GM21367 (cell line): ENCODE measurements around the gene FOXN3.

Source experiments
- ATAC-seq: cut with Tn5 transposase; IDR thresholded peaks from one replicate; pipeline ENCODE4 v1.9.1; 2021; ENCODE audit not compliant: unreplicated experiment

The FOXN3 gene

GRCh38 chr14:89339579-89339978 lies 77.5 kb downstream of the FOXN3 start:
- no peak for ATAC-seq

- no peak for ATAC-seq
Observed at GRCh38 chr14:89339158-89339557, 77.9 kb downstream of the FOXN3 start.

GRCh38 chr14:89336338-89336737 lies 80.7 kb downstream of the FOXN3 start:
- peak; percentile 44 for ATAC-seq

GRCh38 chr14:89332031-89332430 lies 85.0 kb downstream of the FOXN3 start:
- ATAC-seq, result no peak

GRCh38 chr14:89331398-89331797 lies 85.6 kb downstream of the FOXN3 start:
- peak; percentile 82 for ATAC-seq

- no peak for ATAC-seq
Observed at GRCh38 chr14:89330236-89331002, 86.6 kb downstream of the FOXN3 start.

GRCh38 chr14:89327771-89328212 lies 89.2 kb downstream of the FOXN3 start:
- no peak for ATAC-seq

- ATAC-seq, result no peak
Observed at GRCh38 chr14:89325959-89326358, 91.1 kb downstream of the FOXN3 start.

- no peak for ATAC-seq
Observed at GRCh38 chr14:89325299-89325883, 91.6 kb downstream of the FOXN3 start.

- ATAC-seq, result peak; percentile 68
Observed at GRCh38 chr14:89324501-89325298, 92.3 kb downstream of the FOXN3 start.

GRCh38 chr14:89320381-89321000 lies 96.5 kb downstream of the FOXN3 start:
- ATAC-seq, result no peak

- no peak for ATAC-seq
Observed at GRCh38 chr14:89319687-89320086, 97.3 kb downstream of the FOXN3 start.

GRCh38 chr14:89317051-89317691 lies 99.9 kb downstream of the FOXN3 start:
- peak; percentile 78 for ATAC-seq

GRCh38 chr14:89315493-89316470 lies 101.3 kb downstream of the FOXN3 start:
- no peak for ATAC-seq

GRCh38 chr14:89314274-89314673 lies 102.8 kb downstream of the FOXN3 start:
- no peak for ATAC-seq

GRCh38 chr14:89312932-89313331 lies 104.1 kb downstream of the FOXN3 start:
- ATAC-seq, result no peak

GRCh38 chr14:89310211-89310610 lies 106.8 kb downstream of the FOXN3 start:
- ATAC-seq, result no peak

GRCh38 chr14:89309670-89310177 lies 107.3 kb downstream of the FOXN3 start:
- no peak for ATAC-seq

GRCh38 chr14:89308232-89308959 lies 108.6 kb downstream of the FOXN3 start:
- no peak for ATAC-seq
